Tibial nerve (tissue), 3 donors: Measurements from ENCODE around the gene CHMP1B.

Source experiments
- CTCF ChIP-seq, 5 experiments: fragments of 200-600 bp in 3 of 5; fragments of 450-650 bp in 2 of 5; sonication (generic) in 3 of 5; IDR thresholded peaks; one replicate each; pipeline ENCODE4 v1.5.1; 2016 to 2019; ENCODE audit warnings: antibody characterized with exemption in 5 of 5, mild to moderate bottlenecking in 3 of 5, moderate library complexity in 2 of 5
- POLR2A ChIP-seq, 2 donors: fragments of 450-650 bp; IDR thresholded peaks; one replicate each; pipeline ENCODE4 v1.6.1; 2017; ENCODE audit warnings: antibody characterized with exemption in 2 of 2, mild to moderate bottlenecking in 2 of 2, moderate library complexity in 2 of 2

DNA sequence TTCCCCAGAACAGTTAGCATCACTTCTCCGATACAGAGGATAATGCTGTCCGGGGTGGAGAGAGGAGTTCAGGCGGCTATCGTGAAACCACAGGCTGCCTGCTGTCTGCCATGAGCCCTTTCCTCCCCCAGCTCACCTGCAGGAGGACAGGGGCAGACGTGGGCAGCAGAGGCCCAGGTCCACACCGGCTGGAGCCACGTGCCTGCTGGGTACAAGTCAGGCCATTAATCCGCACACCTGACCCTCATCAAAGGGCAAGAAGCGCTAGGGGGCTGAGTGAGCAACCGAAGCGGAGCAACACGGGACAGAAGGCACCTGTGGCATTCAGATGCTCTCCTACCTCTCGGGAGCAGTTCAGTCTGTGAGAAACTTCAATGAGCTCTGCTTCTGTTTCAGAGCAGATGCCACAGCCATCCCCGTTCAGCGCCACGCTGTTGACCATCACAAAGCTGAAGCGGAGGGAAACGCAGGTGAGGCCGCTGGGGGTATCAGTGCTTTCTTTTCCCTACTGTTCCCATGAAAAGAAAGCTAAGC lies 35.4 kb downstream of the CHMP1B start:
- TF ChIP-seq CTCF (IDR thresholded peaks at IDR 0.05) (no peak), POLR2A (IDR thresholded peaks at IDR 0.05) (no peak)
